Measurements from ENCODE around the gene TAS2R8.

DNA sequence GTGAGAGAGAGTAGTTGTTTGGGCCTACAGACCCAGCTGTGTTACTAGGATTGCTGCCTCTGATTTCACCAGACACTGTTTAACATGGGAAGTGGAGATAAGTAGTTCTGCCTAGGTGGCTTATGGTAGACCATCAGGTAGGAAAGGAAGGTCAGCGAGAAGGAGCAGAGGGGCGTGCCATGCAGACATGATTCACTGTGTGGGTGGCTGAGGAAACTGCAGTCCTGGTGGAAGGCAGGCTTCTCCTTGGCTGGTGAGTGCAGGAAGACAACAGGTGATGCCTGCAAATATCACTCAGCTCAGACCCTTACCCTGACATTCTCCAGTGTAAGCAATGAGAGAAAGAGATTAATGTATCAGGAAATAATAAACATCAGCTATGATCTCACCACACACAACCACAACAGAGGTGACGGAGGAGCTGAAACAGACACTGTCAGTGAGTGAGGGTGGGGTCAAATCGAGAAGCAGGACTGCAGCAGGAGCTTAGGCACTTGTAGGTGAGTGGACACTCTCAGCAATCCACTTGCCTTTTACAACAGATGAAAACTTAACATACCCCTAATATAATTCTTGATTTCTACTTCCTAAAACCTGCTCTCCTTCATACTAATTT lies 44.3 kb upstream of the TAS2R8 start:
- TF ChIP-seq, protein P1, sequence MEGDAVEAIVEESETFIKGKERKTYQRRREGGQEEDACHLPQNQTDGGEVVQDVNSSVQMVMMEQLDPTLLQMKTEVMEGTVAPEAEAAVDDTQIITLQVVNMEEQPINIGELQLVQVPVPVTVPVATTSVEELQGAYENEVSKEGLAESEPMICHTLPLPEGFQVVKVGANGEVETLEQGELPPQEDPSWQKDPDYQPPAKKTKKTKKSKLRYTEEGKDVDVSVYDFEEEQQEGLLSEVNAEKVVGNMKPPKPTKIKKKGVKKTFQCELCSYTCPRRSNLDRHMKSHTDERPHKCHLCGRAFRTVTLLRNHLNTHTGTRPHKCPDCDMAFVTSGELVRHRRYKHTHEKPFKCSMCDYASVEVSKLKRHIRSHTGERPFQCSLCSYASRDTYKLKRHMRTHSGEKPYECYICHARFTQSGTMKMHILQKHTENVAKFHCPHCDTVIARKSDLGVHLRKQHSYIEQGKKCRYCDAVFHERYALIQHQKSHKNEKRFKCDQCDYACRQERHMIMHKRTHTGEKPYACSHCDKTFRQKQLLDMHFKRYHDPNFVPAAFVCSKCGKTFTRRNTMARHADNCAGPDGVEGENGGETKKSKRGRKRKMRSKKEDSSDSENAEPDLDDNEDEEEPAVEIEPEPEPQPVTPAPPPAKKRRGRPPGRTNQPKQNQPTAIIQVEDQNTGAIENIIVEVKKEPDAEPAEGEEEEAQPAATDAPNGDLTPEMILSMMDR (conservative IDR thresholded peaks at IDR 0.05): no peak
- no peak for TF ChIP-seq EZH2 (IDR thresholded peaks at IDR 0.05; ENCODE audit: low read depth)
